HepG2 (cell line): Measurements from ENCODE around the gene MCOLN1. TPM values are rescaled to one million over a fixed set of nuclear protein-coding genes. Genes with fewer than 3 reads are reported as not detected.

Source experiments
- ATAC-seq: fragments of 200-7000 bp; cut with Tn5 transposase; 3 replicates; pipeline ENCODE4 v1.9.1; 2020; ENCODE audit warnings: mild to moderate bottlenecking, moderate library complexity
- BruUV-seq: library from RNA; stranded (reverse); fragments of 400-500 nt; replicated peaks from 2 replicates; lab custom pipeline; 2021; lab: Mats Ljungman, UMichigan
- CTCF ChIA-PET: fragments of 300-600 bp; formaldehyde crosslinking; extraction: SDS; loops from one replicate; lab custom pipeline; 2021; ENCODE audit warnings: low total read pairs, inconsistent platforms, low intra/inter-chr PET ratio; lab: Yijun Ruan, JAX
- POLR2A ChIA-PET: fragments of 350-600 bp; sonication (Branson Sonifier 250); formaldehyde crosslinking; loops from one replicate; lab custom pipeline; 2020; ENCODE audit warnings: antibody characterized with exemption, inconsistent platforms; lab: Yijun Ruan, JAX
- DNase-seq: peaks from one replicate; pipeline ENCODE4 v3.0.0-alpha.2; 2015; ENCODE audit warnings: low spot score
- FAIRE-seq: peaks from 3 replicates; lab custom pipeline; 2011; peaks lifted over from hg19 to GRCh38; lab: Jason Lieb, UNC
- H2AFZ ChIP-seq: one replicate; pipeline ENCODE4 v1.6.1; 2011; ENCODE audit warnings: low read length, inconsistent platforms
- H3K27ac ChIP-seq: fragments of 300-600 bp; 3 replicates; pipeline ENCODE4 v1.8.0; 2011; ENCODE audit warnings: mixed run types, mild to moderate bottlenecking, mixed read lengths, low read length, inconsistent platforms; ENCODE audit not compliant: insufficient read depth; ENCODE audit errors: extremely low read length
- H3K27me3 ChIP-seq, 2 experiments: fragments of 200-600 bp in 1 of 2; 2 replicates in 1 of 2; 3 replicates in 1 of 2; pipeline versions ENCODE4 v1.6.0 to v1.8.0; 2011; ENCODE audit warnings: low read length in 2 of 2, mild to moderate bottlenecking in 2 of 2, moderate library complexity in 2 of 2, inconsistent platforms in 1 of 2; ENCODE audit not compliant: insufficient read depth in 2 of 2, control insufficient read depth in 1 of 2
- H3K36me3 ChIP-seq, 2 experiments: fragments of 200-600 bp in 1 of 2; replicated peaks in 1 of 2; 2 replicates in 1 of 2; 3 replicates in 1 of 2; pipeline versions ENCODE4 v1.5.1 to v1.8.0; 2011; ENCODE audit warnings: low read length in 2 of 2, inconsistent platforms in 1 of 2; ENCODE audit not compliant: insufficient read depth in 2 of 2, control insufficient read depth in 1 of 2
- H3K4me1 ChIP-seq: 2 replicates; pipeline ENCODE4 v1.5.1; 2012; ENCODE audit warnings: low read length, inconsistent platforms; ENCODE audit not compliant: insufficient read depth
- H3K4me2 ChIP-seq: 2 replicates; pipeline ENCODE4 v1.6.0; 2011; ENCODE audit warnings: low read depth, low read length, inconsistent platforms
- H3K4me3 ChIP-seq, 3 experiments: fragments of 200-600 bp in 1 of 3; sonication (generic), shearing (Covaris generic) in 1 of 3; replicated peaks in 1 of 3; 2 replicates each; pipeline ENCODE4 v1.5.1; 2011 to 2016; ENCODE audit warnings: low read length in 3 of 3, inconsistent platforms in 2 of 3, low read depth in 2 of 3, mild to moderate bottlenecking in 2 of 3, control low read depth in 1 of 3, mixed read lengths in 1 of 3; ENCODE audit not compliant: insufficient read depth in 1 of 3
- H3K79me2 ChIP-seq: one replicate; pipeline ENCODE4 v1.6.1; 2011; ENCODE audit warnings: low read length, inconsistent platforms; ENCODE audit not compliant: insufficient read depth
- H3K9ac ChIP-seq: 2 replicates; pipeline ENCODE4 v1.6.0; 2011; ENCODE audit warnings: mild to moderate bottlenecking, low read depth, low read length, inconsistent platforms; ENCODE audit not compliant: insufficient read depth
- H3K9me3 ChIP-seq: 2 replicates; pipeline ENCODE4 v1.5.1; 2012; ENCODE audit warnings: mild to moderate bottlenecking, low read length
- H4K20me1 ChIP-seq: 2 replicates; pipeline ENCODE4 v1.6.0; 2011; ENCODE audit warnings: inconsistent platforms, mild to moderate bottlenecking, low read length, moderate library complexity; ENCODE audit not compliant: insufficient read depth
- DMTF1 ChIP-seq: sonication (generic); formaldehyde crosslinking; IDR thresholded peaks from 2 replicates; pipeline ENCODE4 v1.4.0; 2020; ENCODE audit warnings: mild to moderate bottlenecking, missing genetic modification reagents
- HIC2 ChIP-seq: sonication (generic); formaldehyde crosslinking; IDR thresholded peaks from 2 replicates; pipeline ENCODE4 v1.9.0; 2022; ENCODE audit warnings: low read depth, missing genetic modification reagents
- IRF1 ChIP-seq: sonication (generic); formaldehyde crosslinking; IDR thresholded peaks from 2 replicates; pipeline ENCODE4 v1.4.0; 2020; ENCODE audit warnings: low read depth, mild to moderate bottlenecking, missing genetic modification reagents
- NKX3-1 ChIP-seq: sonication (generic); formaldehyde crosslinking; IDR thresholded peaks from 2 replicates; pipeline ENCODE4 v1.5.0; 2020; ENCODE audit warnings: missing genetic modification reagents
- POGZ ChIP-seq: sonication (generic); formaldehyde crosslinking; IDR thresholded peaks from 2 replicates; pipeline ENCODE4 v1.4.0; 2020; ENCODE audit warnings: mild to moderate bottlenecking, missing genetic modification reagents
- RAD51 ChIP-seq: fragments of 450-650 bp; IDR thresholded peaks from 2 replicates; pipeline ENCODE4 v1.6.1; 2016; ENCODE audit warnings: borderline replicate concordance
- SKI ChIP-seq: fragments of 450-650 bp; IDR thresholded peaks from one replicate; pipeline ENCODE4 v1.6.1; 2018; ENCODE audit warnings: mild to moderate bottlenecking; ENCODE audit not compliant: partially characterized antibody
- ZIK1 ChIP-seq: sonication (generic); formaldehyde crosslinking; IDR thresholded peaks from 2 replicates; pipeline ENCODE4 v1.5.0; 2020; ENCODE audit warnings: mild to moderate bottlenecking, low read depth, missing genetic modification reagents, borderline replicate concordance
- ZNF17 ChIP-seq: sonication (generic); formaldehyde crosslinking; IDR thresholded peaks from 2 replicates; pipeline ENCODE4 v1.5.0; 2020; ENCODE audit warnings: mild to moderate bottlenecking, missing genetic modification reagents
- ZNF616 ChIP-seq: sonication (generic); formaldehyde crosslinking; IDR thresholded peaks from 2 replicates; pipeline ENCODE4 v1.5.0; 2020; ENCODE audit warnings: low read depth, mild to moderate bottlenecking, missing genetic modification reagents
- ZNF740 ChIP-seq: sonication (generic); formaldehyde crosslinking; IDR thresholded peaks from 2 replicates; pipeline ENCODE4 v1.4.0; 2020; ENCODE audit warnings: missing genetic modification reagents
- ZNF891 ChIP-seq: sonication (generic); formaldehyde crosslinking; IDR thresholded peaks from 2 replicates; pipeline ENCODE4 v1.5.0; 2020; ENCODE audit warnings: mild to moderate bottlenecking, missing genetic modification reagents
- WGBS: methylation state at CpG from one replicate; pipeline ENCODE4 v1.1.6; 2017; ENCODE audit warnings: low lambda C conversion rate; 5-methylcytosine and 5-hydroxymethylcytosine counted together
- in situ Hi-C: cut with HindIII; loops from 2 replicates; pipeline ENCODE4 v1.10.0; 2017; ENCODE audit warnings: low pct_unique_long_range_greater_than_20kb; ENCODE audit not compliant: extremely low pct_ligation_motif_present
- intact Hi-C: fragments of 100-400 bp; cut with micrococcal nuclease; formaldehyde crosslinking; loops from one replicate; pipeline ENCODE4 v1.10.0; 2022; ENCODE audit not compliant: unreplicated experiment
- polyA plus RNA-seq, 8 experiments: library from polyadenylated mRNA; depleted of rRNA in 3 of 8; stranded (reverse) in 7 of 8; unstranded in 1 of 8; fragments of >200 nt; fragmentation: Illumina TruSeq in 4 of 8; extraction: Trizol in 4 of 8; gene quantifications; 2 replicates each; pipeline versions ENCODE4 v1.2.1 to v1.2.3, GENCODE V29; 2011 to 2016; ENCODE audit warnings: low read depth in 4 of 8, missing spikeins in 1 of 8, mixed read lengths in 1 of 8; ENCODE audit not compliant: insufficient read depth in 1 of 8
- total RNA-seq, 5 experiments: library from RNA; depleted of rRNA; stranded (reverse); fragments of >200 nt; fragmentation: Illumina TruSeq; extraction: Trizol; gene quantifications; 2 replicates each; pipeline ENCODE4 v1.2.3, GENCODE V29; 2016; ENCODE audit warnings: low read depth in 1 of 5

The MCOLN1 gene
- total and polyA plus RNA-seq, 2 of the 13 experiments (the other 11 are each of a cell fraction or from before 2014, with no cell fraction given), result 3.4 to 15.7 TPM

- Histone ChIP-seq H3K27ac (no peak overlapping the region), H3K79me2 (no peaks in the 10 kb centered on the region), H3K4me3 (no peak overlapping the region), H3K27me3 (no peaks in the 10 kb centered on the region; a peak in 1 of 5 replicates), H2AFZ (no peak overlapping the region), H3K9ac (no peak overlapping the region), H3K4me2 (no peak overlapping the region), H4K20me1 (no peaks in the 10 kb centered on the region), H3K4me1 (peaks cover 10% of the 10 kb centered on the region), H3K36me3 (peaks cover 0 to 2% of the 10 kb centered on the region in 2 experiments; a peak in 2 of 5 replicates), H3K9me3 (no peaks in the 10 kb centered on the region)
- no peak for DNase-seq
- in situ Hi-C loops, result no loop called here
- ATAC-seq, result no peak
- intact Hi-C loops, result no loop called here
- no peak for TF ChIP-seq NKX3-1 (CRISPR knock-in tag)
- no TSS peak for BruUV-seq
- ChIA-PET POLR2A (no interaction called here), CTCF (no interaction called here)
- FAIRE-seq, result no peak
- WGBS, result 88% methylated on average over 13 of the region's 15 CpGs
These were observed 6.8 kb downstream of the MCOLN1 start for GRCh38 chr19:7529246-7529600.

GRCh38 chr19:7529610-7530490 lies 7.4 kb downstream of the MCOLN1 start:
- CTCF ChIA-PET, result no interaction called here
- in situ Hi-C loops, result no loop called here
- DNase-seq (no peak), ATAC-seq (no peak), FAIRE-seq (no peak)
- no peaks in the 10 kb centered on the region for H3K9me3 ChIP-seq
- H3K36me3 ChIP-seq, result peaks cover 0 to 2% of the 10 kb centered on the region in 2 experiments; a peak in 2 of 5 replicates
- POLR2A ChIA-PET, result no interaction called here
- no peaks in the 10 kb centered on the region; a peak in 1 of 5 replicates for H3K27me3 ChIP-seq
- no peak overlapping the region for H3K27ac ChIP-seq
- H2AFZ ChIP-seq, result no peak overlapping the region
- BruUV-seq, result no TSS peak
- no peaks in the 10 kb centered on the region for H4K20me1 ChIP-seq
- peaks cover 10% of the 10 kb centered on the region for H3K4me1 ChIP-seq
- H3K4me2 ChIP-seq, result no peak overlapping the region
- no peak overlapping the region for H3K9ac ChIP-seq
- whole genome bisulfite sequencing, result 92% methylated on average over 26 of the region's 33 CpGs
- no peaks in the 10 kb centered on the region for H3K79me2 ChIP-seq
- intact Hi-C loops, result no loop called here
- H3K4me3 ChIP-seq, result no peak overlapping the region
- TF ChIP-seq RAD51 (no peak), SKI (no peak), IRF1 (no peak), ZNF616 (CRISPR knock-in tag) (no peak), ZNF891 (no peak), POGZ (CRISPR knock-in tag) (no peak), ZIK1 (CRISPR knock-in tag) (no peak), ZNF740 (no peak), HIC2 (no peak), ZNF17 (CRISPR knock-in tag) (no peak), DMTF1 (CRISPR knock-in tag) (no peak)
